ENCODE results near the gene ZNF385A. TPM values are rescaled to one million over a fixed set of nuclear protein-coding genes. Genes with fewer than 3 reads are reported as not detected.
"Not testable (repeated sequence)": the region's sequence is repeated elsewhere in the genome, so short reads cannot be mapped to it uniquely, and the experiment has no call there.

The ZNF385A gene
- total RNA-seq, 1 donor from 2014 or later: 0.99 TPM

GRCh38 chr12:54358945-54359761 lies 25.4 kb downstream of the ZNF385A start:
- H3K4me1 Mint-ChIP-seq (ENCODE audit: low read depth): peaks cover 21% of the 10 kb centered on the region
- intact Hi-C loops (cut with micrococcal nuclease): loop anchor here (1.0 to 2.0 kb wide), 10 partner anchors 9 to 145 kb away; partner anchors contain the start of genes CBX5, COPZ1 and HNRNPA1
- DNase-seq (ENCODE audit: low spot score): peak; percentile 93
- H3K27ac Mint-ChIP-seq: no peak overlapping the region
- H3K36me3 Mint-ChIP-seq (ENCODE audit: low read depth): no peaks in the 10 kb centered on the region
- no peak overlapping the region for H3K4me3 Mint-ChIP-seq
- no peaks in the 10 kb centered on the region for H3K9me3 Mint-ChIP-seq
- H3K27me3 Mint-ChIP-seq (ENCODE audit: insufficient read depth): peaks cover 2% of the 10 kb centered on the region

- Mint-ChIP-seq H3K27ac (no peak overlapping the region), H3K4me3 (no peak overlapping the region), H3K9me3 (no peaks in the 10 kb centered on the region), H3K36me3 (ENCODE audit: low read depth) (no peaks in the 10 kb centered on the region), H3K4me1 (ENCODE audit: low read depth) (peaks cover 13% of the 10 kb centered on the region), H3K27me3 (ENCODE audit: insufficient read depth) (peaks cover 2% of the 10 kb centered on the region)
- intact Hi-C loops (cut with micrococcal nuclease): loop anchor here (1.0 to 2.0 kb wide), 2 partner anchors 22 to 54 kb away; no protein-coding TSS in a partner anchor
- DNase-seq (ENCODE audit: low spot score): peak; percentile 36
Observed at GRCh38 chr12:54358191-54358944, 26.2 kb downstream of the ZNF385A start.

GRCh38 chr12:54357506-54358190 lies 26.9 kb downstream of the ZNF385A start:
- H3K4me3 Mint-ChIP-seq: no peak overlapping the region
- H3K4me1 Mint-ChIP-seq (ENCODE audit: low read depth): peaks cover 9% of the 10 kb centered on the region
- H3K9me3 Mint-ChIP-seq: no peaks in the 10 kb centered on the region
- DNase-seq (ENCODE audit: low spot score): no peak
- no peaks in the 10 kb centered on the region for H3K36me3 Mint-ChIP-seq (ENCODE audit: low read depth)
- no peak overlapping the region for H3K27ac Mint-ChIP-seq
- intact Hi-C loops (cut with micrococcal nuclease): loop anchor here (1.0 to 2.0 kb wide), 2 partner anchors 21 to 55 kb away; no protein-coding TSS in a partner anchor
- H3K27me3 Mint-ChIP-seq (ENCODE audit: insufficient read depth): peaks cover 2% of the 10 kb centered on the region

GRCh38 chr12:54356951-54357356 lies 27.6 kb downstream of the ZNF385A start:
- Mint-ChIP-seq H3K27me3 (ENCODE audit: insufficient read depth) (peaks cover 2% of the 10 kb centered on the region), H3K4me1 (ENCODE audit: low read depth) (peaks cover 16% of the 10 kb centered on the region), H3K9me3 (no peaks in the 10 kb centered on the region), H3K36me3 (ENCODE audit: low read depth) (peaks cover 3% of the 10 kb centered on the region), H3K4me3 (no peak overlapping the region), H3K27ac (no peak overlapping the region)
- no peak for DNase-seq (ENCODE audit: low spot score)
- intact Hi-C loops (cut with micrococcal nuclease): no loop called here

- H3K4me1 Mint-ChIP-seq (ENCODE audit: low read depth): peaks cover 23% of the 10 kb centered on the region
- H3K27me3 Mint-ChIP-seq (ENCODE audit: insufficient read depth): no peaks in the 10 kb centered on the region
- peaks cover 6% of the 10 kb centered on the region for H3K36me3 Mint-ChIP-seq (ENCODE audit: low read depth)
- intact Hi-C loops (cut with micrococcal nuclease): no loop called here
- H3K4me3 Mint-ChIP-seq: no peak overlapping the region
- H3K9me3 Mint-ChIP-seq: no peaks in the 10 kb centered on the region
- DNase-seq (ENCODE audit: low spot score): no peak
- no peak overlapping the region for H3K27ac Mint-ChIP-seq
Observed at GRCh38 chr12:54356228-54356627, 28.3 kb downstream of the ZNF385A start.

GRCh38 chr12:54355104-54355815 lies 29.3 kb downstream of the ZNF385A start:
- H3K4me1 Mint-ChIP-seq (ENCODE audit: low read depth): peaks cover 19% of the 10 kb centered on the region
- no peaks in the 10 kb centered on the region for H3K27me3 Mint-ChIP-seq (ENCODE audit: insufficient read depth)
- peaks cover 15% of the 10 kb centered on the region for H3K36me3 Mint-ChIP-seq (ENCODE audit: low read depth)
- intact Hi-C loops (cut with micrococcal nuclease): no loop called here
- H3K9me3 Mint-ChIP-seq: no peaks in the 10 kb centered on the region
- no peak overlapping the region for H3K4me3 Mint-ChIP-seq
- no peak for DNase-seq (ENCODE audit: low spot score)
- H3K27ac Mint-ChIP-seq: peak overlapping the region; percentile 36

GRCh38 chr12:54354271-54354670 lies 30.3 kb downstream of the ZNF385A start:
- H3K9me3 Mint-ChIP-seq; H3K4me3 Mint-ChIP-seq; H3K27me3 Mint-ChIP-seq (ENCODE audit: insufficient read depth); H3K27ac Mint-ChIP-seq; intact Hi-C loops (cut with micrococcal nuclease); DNase-seq (ENCODE audit: low spot score): not testable (repeated sequence)
- Mint-ChIP-seq H3K4me1 (ENCODE audit: low read depth) (peaks cover 19% of the 10 kb centered on the region), H3K36me3 (ENCODE audit: low read depth) (peaks cover 22% of the 10 kb centered on the region)

- intact Hi-C loops (cut with micrococcal nuclease): no loop called here
- Mint-ChIP-seq H3K36me3 (ENCODE audit: low read depth) (peaks cover 26% of the 10 kb centered on the region), H3K4me3 (peak overlapping the region; percentile 58), H3K4me1 (ENCODE audit: low read depth) (peaks cover 19% of the 10 kb centered on the region), H3K27ac (peak overlapping the region; percentile 19), H3K27me3 (ENCODE audit: insufficient read depth) (no peaks in the 10 kb centered on the region), H3K9me3 (no peaks in the 10 kb centered on the region)
- DNase-seq (ENCODE audit: low spot score): no peak
Observed at GRCh38 chr12:54352891-54353874, 31.4 kb downstream of the ZNF385A start.

- intact Hi-C loops (cut with micrococcal nuclease): no loop called here
- DNase-seq (ENCODE audit: low spot score): no peak
Observed at GRCh38 chr12:54352022-54352531, 32.5 kb downstream of the ZNF385A start.

GRCh38 chr12:54351341-54351740 lies 33.2 kb downstream of the ZNF385A start:
- Mint-ChIP-seq H3K4me3 (no peak overlapping the region), H3K9me3 (no peaks in the 10 kb centered on the region), H3K4me1 (ENCODE audit: low read depth) (peaks cover 19% of the 10 kb centered on the region), H3K27ac (no peak overlapping the region), H3K27me3 (ENCODE audit: insufficient read depth) (no peaks in the 10 kb centered on the region), H3K36me3 (ENCODE audit: low read depth) (peaks cover 34% of the 10 kb centered on the region)
- intact Hi-C loops (cut with micrococcal nuclease): no loop called here
- no peak for DNase-seq (ENCODE audit: low spot score)

More at GRCh38 chr12:54352022-54352531, 32.5 kb downstream of the ZNF385A start:
- Mint-ChIP-seq H3K4me3 (peak overlapping the region; percentile 58), H3K27ac (peak overlapping the region; percentile 45), H3K4me1 (ENCODE audit: low read depth) (peaks cover 19% of the 10 kb centered on the region), H3K27me3 (ENCODE audit: insufficient read depth) (no peaks in the 10 kb centered on the region), H3K9me3 (no peaks in the 10 kb centered on the region), H3K36me3 (ENCODE audit: low read depth) (peaks cover 32% of the 10 kb centered on the region)

GRCh38 chr12:54350743-54351142 lies 33.8 kb downstream of the ZNF385A start:
- H3K36me3 Mint-ChIP-seq (ENCODE audit: low read depth): peaks cover 34% of the 10 kb centered on the region
- no peaks in the 10 kb centered on the region for H3K27me3 Mint-ChIP-seq (ENCODE audit: insufficient read depth)
- DNase-seq (ENCODE audit: low spot score): no peak
- H3K4me3 Mint-ChIP-seq: no peak overlapping the region
- peaks cover 19% of the 10 kb centered on the region for H3K4me1 Mint-ChIP-seq (ENCODE audit: low read depth)
- no peak overlapping the region for H3K27ac Mint-ChIP-seq
- intact Hi-C loops (cut with micrococcal nuclease): no loop called here
- H3K9me3 Mint-ChIP-seq: no peaks in the 10 kb centered on the region

Measured in activated T-helper 1 cell treated with anti-CD3 and anti-CD28 coated beads, Interleukin-12 subunit alpha, Interleukin-12 subunit beta, Interleukin-2, Interleukin-4 antibody, amounts not matched to agents 30 ng/mL and 10 ng/mL and 1 ng/mL, durations not matched to agents 14 hours and 24 hours and 36 hours (primary cell).